Peyer's patch (tissue), 4 donors: ENCODE measurements around the gene SRSF4. TPM values are rescaled to one million over a fixed set of nuclear protein-coding genes. Genes with fewer than 3 reads are reported as not detected.
A peak's percentile ranks its signal among the peaks of the same experiment; 100 is the strongest.

ENCODE experiments used
- DNase-seq, 3 donors: peaks; one replicate each; pipeline ENCODE4 v3.0.0-alpha.2; 2017 to 2019
- H3K27ac ChIP-seq, 4 donors: fragments of 200-600 bp; sonication (generic); one replicate each; pipeline ENCODE4 v1.5.1; 2016 to 2019
- H3K27me3 ChIP-seq, 2 donors: fragments of 200-600 bp; sonication (generic); one replicate each; pipeline ENCODE4 v1.5.1; 2019
- H3K36me3 ChIP-seq, 3 donors: fragments of 200-600 bp; sonication (generic); one replicate each; pipeline ENCODE4 v1.5.1; 2016 to 2019
- H3K4me1 ChIP-seq, 4 donors: fragments of 200-600 bp; sonication (generic); one replicate each; pipeline ENCODE4 v1.5.1; 2016 to 2019
- H3K4me3 ChIP-seq, 4 donors: fragments of 200-600 bp; sonication (generic); 1 replicate in 3 of 4; 2 replicates in 1 of 4; pipeline ENCODE4 v1.5.1; 2016 to 2019; ENCODE audit warnings: mild to moderate bottlenecking in 1 of 4
- H3K9me3 ChIP-seq, 4 donors: fragments of 200-600 bp; sonication (generic); one replicate each; pipeline ENCODE4 v1.5.1; 2016 to 2019; ENCODE audit warnings: mild to moderate bottlenecking in 1 of 4
- CTCF ChIP-seq, 6 experiments: fragments of 450-650 bp in 4 of 6; fragments of 200-600 bp in 2 of 6; sonication (generic) in 1 of 6; IDR thresholded peaks; one replicate each; pipeline ENCODE4 v1.5.1; 2017 to 2019; ENCODE audit warnings: antibody characterized with exemption in 6 of 6, mild to moderate bottlenecking in 3 of 6, moderate library complexity in 1 of 6
- POLR2A ChIP-seq, 2 donors: fragments of 450-650 bp; IDR thresholded peaks; one replicate each; pipeline ENCODE4 v1.5.1; 2017; ENCODE audit warnings: antibody characterized with exemption in 2 of 2, mild to moderate bottlenecking in 2 of 2, moderate library complexity in 2 of 2
- total RNA-seq, 4 donors: library from RNA; depleted of rRNA; stranded (reverse); fragments of >200 nt; gene quantifications; one replicate each; pipeline ENCODE4 v1.1.0, GENCODE V29; 2016

The SRSF4 gene
- total RNA-seq, 4 donors from 2014 or later, result 62.7 to 153 (median 88.8) TPM

- TF ChIP-seq POLR2A (IDR thresholded peaks at IDR 0.05) (no peak), CTCF (IDR thresholded peaks at IDR 0.05) (no peak)
- H3K4me3 ChIP-seq, result peak overlapping the region; percentile 45 to 67 (median 64)
- peaks cover 0 to 16% of the 10 kb centered on the region in 2 donors for H3K27me3 ChIP-seq
- H3K9me3 ChIP-seq, result no peaks in the 10 kb centered on the region
- H3K36me3 ChIP-seq, result no peaks in the 10 kb centered on the region
- no peak for DNase-seq
- peak overlapping the region; percentile 68 to 94 (median 78) for H3K27ac ChIP-seq
- peaks cover 9 to 42% (median 27%) of the 10 kb centered on the region in 4 donors for H3K4me1 ChIP-seq
Observed at GRCh38 chr1:29125237-29125641, 56.5 kb downstream of the SRSF4 start.

DNA sequence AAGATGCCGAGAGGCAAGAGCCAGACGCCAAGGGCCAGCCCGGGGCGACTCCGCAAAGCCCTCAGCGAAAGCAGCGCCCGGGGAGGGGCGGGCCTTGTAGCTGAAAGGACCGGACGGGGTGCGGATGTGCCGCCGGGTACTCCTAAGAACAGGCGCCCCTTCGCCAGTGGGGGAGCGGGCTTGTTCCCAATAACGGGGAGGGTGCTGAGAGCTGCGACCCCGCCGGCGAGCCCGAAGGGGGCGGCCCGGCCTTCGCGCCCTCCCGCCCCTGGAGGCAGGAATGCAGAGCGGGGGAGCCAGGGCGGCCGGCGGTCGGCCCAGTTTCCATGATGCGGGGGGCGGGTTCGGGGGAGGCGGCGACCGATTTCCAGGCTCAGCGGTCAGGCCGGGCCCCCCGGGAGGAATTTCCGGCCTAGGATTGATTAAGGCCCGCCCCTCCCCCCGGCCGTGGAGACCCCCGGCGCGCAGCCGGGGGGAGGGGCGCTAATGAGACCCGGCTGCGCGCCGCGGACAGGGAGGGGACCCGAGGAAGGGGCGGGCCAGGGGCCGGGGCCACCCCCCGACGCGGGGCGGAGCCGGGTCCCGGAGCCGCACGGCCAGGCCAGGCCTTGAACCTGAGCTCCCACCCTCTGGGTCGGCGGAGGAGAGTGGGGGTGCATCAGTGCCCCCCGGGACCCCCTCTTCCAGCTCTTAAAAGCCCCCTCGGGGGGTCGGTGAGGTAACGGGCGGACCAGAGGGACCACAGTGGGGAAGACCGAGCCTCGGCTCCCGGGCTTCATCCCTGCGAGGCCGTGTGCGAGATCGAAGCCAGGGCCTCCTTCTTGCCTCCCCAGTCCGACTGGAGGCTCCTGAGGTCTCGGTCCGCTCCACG lies 57.1 kb downstream of the SRSF4 start:
- peak; percentile 10 to 78 (median 52) for TF ChIP-seq CTCF (IDR thresholded peaks at IDR 0.05)
- TF ChIP-seq POLR2A (IDR thresholded peaks at IDR 0.05), result peak in 1 of 2 donors; percentile 21
- H3K27me3 ChIP-seq, result peaks cover 0 to 16% of the 10 kb centered on the region in 2 donors

DNA sequence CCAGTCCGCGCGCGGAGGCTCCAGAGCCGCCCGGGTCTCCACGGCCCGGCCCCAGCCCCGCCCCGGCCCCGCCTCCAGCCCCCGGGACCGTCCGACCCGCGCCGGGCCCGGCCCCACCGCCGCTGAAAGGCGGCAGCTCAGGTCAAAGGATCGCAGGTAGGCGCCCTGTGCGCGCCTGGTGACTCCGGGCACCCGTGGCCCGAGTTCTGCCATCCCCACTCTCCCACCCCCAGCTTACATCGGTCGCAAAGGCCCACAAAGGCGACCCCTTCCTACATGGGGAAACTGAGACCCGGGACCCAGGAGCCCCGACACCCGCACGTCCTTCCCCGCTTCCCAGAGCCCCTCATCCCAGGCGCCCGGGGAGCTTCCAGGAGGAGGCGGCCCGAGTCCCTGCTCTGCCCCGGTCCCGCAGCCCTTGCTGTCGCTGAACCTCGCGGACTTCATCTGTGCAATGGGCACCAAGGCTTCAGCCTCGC lies 57.8 kb downstream of the SRSF4 start, which contains the start of gene TMEM200B:
Gene TMEM200B, minus strand, starts transcription at position 17 of the 479 bp plus-strand sequence. CDS start 2,075 bp downstream, outside the sequence.
- peak within 1 kb of the TSS; percentile 68 to 94 (median 78) for H3K27ac ChIP-seq
- peak in 1 of 3 donors; percentile 50 for DNase-seq
- H3K4me3 ChIP-seq, result peak within 1 kb of the TSS; percentile 45 to 67 (median 64)
- H3K4me1 ChIP-seq, result peaks cover 9 to 43% (median 27%) of the 10 kb centered on the region in 4 donors
- H3K36me3 ChIP-seq, result no peaks in the 10 kb centered on the region
- no peaks in the 10 kb centered on the region for H3K9me3 ChIP-seq
- peaks cover 0 to 16% of the 10 kb centered on the region in 2 donors for H3K27me3 ChIP-seq
- TF ChIP-seq CTCF (IDR thresholded peaks at IDR 0.05) (no peak), POLR2A (IDR thresholded peaks at IDR 0.05) (no peak)

More for the DNA sequence above, 57.1 kb downstream of the SRSF4 start:
- H3K36me3 ChIP-seq, result no peaks in the 10 kb centered on the region
- H3K4me3 ChIP-seq, result peak overlapping the region; percentile 45 to 67 (median 64)
- peak; percentile 47 to 72 (median 70) for DNase-seq
- H3K9me3 ChIP-seq, result no peaks in the 10 kb centered on the region
- peaks cover 9 to 42% (median 27%) of the 10 kb centered on the region in 4 donors for H3K4me1 ChIP-seq
- peak overlapping the region; percentile 68 to 94 (median 78) for H3K27ac ChIP-seq

- no peaks in the 10 kb centered on the region for H3K9me3 ChIP-seq
- peaks cover 0 to 16% of the 10 kb centered on the region in 2 donors for H3K27me3 ChIP-seq
- peak overlapping the region; percentile 45 to 67 (median 64) for H3K4me3 ChIP-seq
- H3K27ac ChIP-seq, result peak overlapping the region; percentile 68 to 94 (median 78)
- peak in 1 of 3 donors; percentile 60 for DNase-seq
- H3K4me1 ChIP-seq, result peaks cover 9 to 45% (median 27%) of the 10 kb centered on the region in 4 donors
- TF ChIP-seq CTCF (IDR thresholded peaks at IDR 0.05) (no peak), POLR2A (IDR thresholded peaks at IDR 0.05) (no peak)
- H3K36me3 ChIP-seq, result peaks cover 0 to 3% (median 0%) of the 10 kb centered on the region in 3 donors
Observed at GRCh38 chr1:29123053-29123886, 58.4 kb downstream of the SRSF4 start.

DNA sequence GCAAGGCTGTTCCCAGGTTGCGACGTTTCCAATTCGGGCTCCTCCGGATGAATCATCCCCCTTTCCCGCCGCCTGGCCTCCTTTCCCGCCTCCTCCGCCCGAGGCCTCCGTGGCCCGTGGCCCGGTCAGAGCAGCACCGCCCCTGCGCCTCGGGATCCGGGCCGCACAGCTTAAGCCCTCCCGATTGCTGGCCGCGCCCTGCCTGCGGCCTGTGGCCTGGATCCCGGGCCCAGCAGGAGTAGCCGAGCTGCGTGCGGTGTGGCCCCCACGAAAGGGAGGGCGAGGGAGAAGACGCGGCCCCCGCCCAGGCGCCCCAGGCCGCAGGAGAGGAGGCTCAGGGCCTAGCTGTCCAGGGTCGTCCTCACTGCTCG lies 59.0 kb downstream of the SRSF4 start:
- H3K4me1 ChIP-seq, result peaks cover 9 to 45% (median 27%) of the 10 kb centered on the region in 4 donors
- peak overlapping the region; percentile 45 to 67 (median 64) for H3K4me3 ChIP-seq
- no peak for TF ChIP-seq POLR2A (IDR thresholded peaks at IDR 0.05)
- TF ChIP-seq CTCF (IDR thresholded peaks at IDR 0.05), result no peak
- peak in 2 of 3 donors; percentile 53 to 62 for DNase-seq
- peaks cover 0 to 6% (median 0%) of the 10 kb centered on the region in 3 donors for H3K36me3 ChIP-seq
- H3K27me3 ChIP-seq, result peaks cover 0 to 16% of the 10 kb centered on the region in 2 donors
- H3K9me3 ChIP-seq, result no peaks in the 10 kb centered on the region
- H3K27ac ChIP-seq, result peak overlapping the region; percentile 68 to 94 (median 78)
